ENCODE data around the gene STIP1. TPM values are rescaled to one million over a fixed set of nuclear protein-coding genes. Genes with fewer than 3 reads are reported as not detected.

The STIP1 gene
- total RNA-seq, 1 donor from 2014 or later = 97.4 TPM

GRCh38 chr11:64176751-64177150 lies 9.2 kb upstream of the STIP1 start:
- no peaks in the 10 kb centered on the region for H3K27me3 ChIP-seq (ENCODE audit: low read depth)
- no peaks in the 10 kb centered on the region for H3K36me3 ChIP-seq
- no peak for TF ChIP-seq CTCF (IDR thresholded peaks at IDR 0.05; ENCODE audit: borderline replicate concordance)
- intact Hi-C loops (cut with micrococcal nuclease) = no loop called here
- H3K4me3 ChIP-seq = no peak overlapping the region
- H3K4me1 ChIP-seq = peaks cover 19% of the 10 kb centered on the region
- DNase-seq = no peak
- H3K27ac ChIP-seq (replicated peaks) = no peak overlapping the region
- peaks cover 7% of the 10 kb centered on the region for H3K9me3 ChIP-seq (replicated peaks)

- Histone ChIP-seq H3K4me3 (no peak overlapping the region), H3K36me3 (no peaks in the 10 kb centered on the region), H3K27me3 (ENCODE audit: low read depth) (no peaks in the 10 kb centered on the region), H3K27ac (replicated peaks) (no peak overlapping the region), H3K9me3 (replicated peaks) (peaks cover 7% of the 10 kb centered on the region), H3K4me1 (peaks cover 34% of the 10 kb centered on the region)
- TF ChIP-seq CTCF (IDR thresholded peaks at IDR 0.05; ENCODE audit: borderline replicate concordance) = no peak
- DNase-seq = no peak
- intact Hi-C loops (cut with micrococcal nuclease) = no loop called here
These were observed 7.8 kb upstream of the STIP1 start for GRCh38 chr11:64178203-64178602.

GRCh38 chr11:64178951-64179639 lies 6.9 kb upstream of the STIP1 start:
- H3K36me3 ChIP-seq = no peaks in the 10 kb centered on the region
- peaks cover 43% of the 10 kb centered on the region for H3K4me1 ChIP-seq
- H3K9me3 ChIP-seq (replicated peaks) = peaks cover under 1% of the 10 kb centered on the region
- DNase-seq = no peak
- no peak for TF ChIP-seq CTCF (IDR thresholded peaks at IDR 0.05; ENCODE audit: borderline replicate concordance)
- no peak overlapping the region for H3K4me3 ChIP-seq
- H3K27ac ChIP-seq (replicated peaks) = no peak overlapping the region
- H3K27me3 ChIP-seq (ENCODE audit: low read depth) = no peaks in the 10 kb centered on the region
- intact Hi-C loops (cut with micrococcal nuclease) = no loop called here

- Histone ChIP-seq H3K9me3 (replicated peaks) (no peaks in the 10 kb centered on the region), H3K36me3 (no peaks in the 10 kb centered on the region), H3K27ac (replicated peaks) (peak overlapping the region; percentile 92), H3K27me3 (ENCODE audit: low read depth) (no peaks in the 10 kb centered on the region), H3K4me3 (peak overlapping the region; percentile 54), H3K4me1 (peaks cover 56% of the 10 kb centered on the region)
- DNase-seq = no peak
- TF ChIP-seq CTCF (IDR thresholded peaks at IDR 0.05; ENCODE audit: borderline replicate concordance) = no peak
- intact Hi-C loops (cut with micrococcal nuclease) = no loop called here
These were observed 5.1 kb upstream of the STIP1 start for GRCh38 chr11:64180891-64181290.

- H3K4me3 ChIP-seq = peak overlapping the region; percentile 54
- H3K9me3 ChIP-seq (replicated peaks) = no peaks in the 10 kb centered on the region
- H3K4me1 ChIP-seq = peaks cover 56% of the 10 kb centered on the region
- no peaks in the 10 kb centered on the region for H3K36me3 ChIP-seq
- intact Hi-C loops (cut with micrococcal nuclease) = no loop called here
- no peaks in the 10 kb centered on the region for H3K27me3 ChIP-seq (ENCODE audit: low read depth)
- H3K27ac ChIP-seq (replicated peaks) = peak overlapping the region; percentile 92
- no peak for TF ChIP-seq CTCF (IDR thresholded peaks at IDR 0.05; ENCODE audit: borderline replicate concordance)
- DNase-seq = peak; percentile 93
These were observed 4.2 kb upstream of the STIP1 start for GRCh38 chr11:64181506-64182411.
